K562 (cell line): ENCODE measurements around the gene POMP. TPM values are rescaled to one million over a fixed set of nuclear protein-coding genes. Genes with fewer than 3 reads are reported as not detected.

Experiments
- ATF7 ChIP-seq: fragments of 450-650 bp; IDR thresholded peaks from 2 replicates; pipeline ENCODE4 v1.7.1; 2014; ENCODE audit warnings: mild to moderate bottlenecking, moderate library complexity
- CC2D1A ChIP-seq: fragments of 450-650 bp; IDR thresholded peaks from 2 replicates; pipeline ENCODE4 v1.6.1; 2017; ENCODE audit warnings: mild to moderate bottlenecking
- HEY1 ChIP-seq: fragments of 250-450 bp; sonication (Bioruptor Pico); IDR thresholded peaks from 2 replicates; pipeline ENCODE4 v1.5.0; 2020; ENCODE audit warnings: mild to moderate bottlenecking, moderate library complexity, borderline replicate concordance
- MIER1 ChIP-seq: fragments of 450-650 bp; IDR thresholded peaks from 2 replicates; pipeline ENCODE4 v1.6.1; 2016; ENCODE audit warnings: antibody characterized with exemption, mild to moderate bottlenecking, low read depth
- NR1H2 ChIP-seq: sonication (generic); formaldehyde crosslinking; IDR thresholded peaks from 2 replicates; pipeline ENCODE4 v1.4.0; 2020; ENCODE audit warnings: mild to moderate bottlenecking, missing genetic modification reagents
- NR2F6 ChIP-seq: fragments of 450-650 bp; formaldehyde crosslinking; IDR thresholded peaks from 2 replicates; pipeline ENCODE4 v1.4.0; 2020; ENCODE audit warnings: mild to moderate bottlenecking
- POLR3A ChIP-seq: IDR thresholded peaks from 2 replicates; pipeline ENCODE4 v1.6.1; 2011; ENCODE audit warnings: borderline replicate concordance, mild to moderate bottlenecking, moderate library complexity; ENCODE audit not compliant: insufficient read length, insufficient read depth; ENCODE audit errors: extremely low read depth
- SIX5 ChIP-seq, 2 experiments: IDR thresholded peaks; 2 replicates each; pipeline ENCODE4 v1.6.1; 2011; ENCODE audit warnings: low read length in 2 of 2, borderline replicate concordance in 1 of 2, low read depth in 1 of 2, mild to moderate bottlenecking in 1 of 2, moderate library complexity in 1 of 2; ENCODE audit not compliant: insufficient read depth in 1 of 2
- SMAD2 ChIP-seq: fragments of 150-350 bp; IDR thresholded peaks from 2 replicates; pipeline ENCODE4 v1.6.1; 2014; ENCODE audit warnings: low read depth, mild to moderate bottlenecking, low read length
- SMARCB1 ChIP-seq: IDR thresholded peaks from 2 replicates; pipeline ENCODE4 v1.6.1; 2011; ENCODE audit warnings: improper control_type of control experiment, low read depth; ENCODE audit not compliant: insufficient read length
- ZBTB9 ChIP-seq: fragments of 450-650 bp; formaldehyde crosslinking; IDR thresholded peaks from 2 replicates; pipeline ENCODE4 v1.4.0; 2020; ENCODE audit warnings: mild to moderate bottlenecking, moderate library complexity
- ZNF764 ChIP-seq: fragments of 250-450 bp; sonication (Bioruptor Pico); IDR thresholded peaks from 2 replicates; pipeline ENCODE4 v1.4.0; 2020; ENCODE audit warnings: low read depth, mild to moderate bottlenecking, moderate library complexity
- polyA plus RNA-seq, 8 experiments: library from polyadenylated mRNA; depleted of rRNA in 4 of 8; stranded (reverse) in 5 of 8; unstranded in 3 of 8; fragments of >200 nt; fragmentation: Nextera tagmentation in 2 of 8; fragmentation: Illumina TruSeq in 1 of 8; extraction: Ambion mirVana in 2 of 8; extraction: Trizol in 1 of 8; gene quantifications; 2 replicates each; pipeline versions ENCODE4 v1.2.1 to v1.2.3, GENCODE V29; 2011 to 2014; ENCODE audit warnings: inconsistent platforms in 1 of 8, missing spikeins in 1 of 8
- total RNA-seq, 7 experiments: library from RNA; depleted of rRNA in 6 of 7; stranded (reverse); fragments of >200 nt in 6 of 7; fragmentation: Illumina TruSeq in 2 of 7; extraction: Trizol in 2 of 7; gene quantifications; 2 replicates each; pipeline versions ENCODE4 v1.2.1 to v1.2.3, GENCODE V29; 2011 to 2021; ENCODE audit warnings: low replicate concordance in 1 of 7
- TF ChIP-seq, protein P1 (sequence below), 2 experiments: fragments of 450-650 bp; IDR thresholded peaks; 2 replicates each; pipeline ENCODE4 v1.6.1; 2016; ENCODE audit warnings: mild to moderate bottlenecking in 2 of 2, borderline replicate concordance in 1 of 2, low read depth in 1 of 2, moderate library complexity in 1 of 2
- TF ChIP-seq, protein P2 (sequence below): IDR thresholded peaks from 3 replicates; pipeline ENCODE4 v1.6.1; 2011; ENCODE audit warnings: borderline replicate concordance, mild to moderate bottlenecking, moderate library complexity; ENCODE audit not compliant: insufficient read length; ENCODE audit errors: extremely low read depth

The POMP gene
- total and polyA plus RNA-seq, 9 of the 15 experiments (the other 6 are each of a cell fraction or from before 2014, with no cell fraction given), result 69.2 to 647 (median 118) TPM

DNA sequence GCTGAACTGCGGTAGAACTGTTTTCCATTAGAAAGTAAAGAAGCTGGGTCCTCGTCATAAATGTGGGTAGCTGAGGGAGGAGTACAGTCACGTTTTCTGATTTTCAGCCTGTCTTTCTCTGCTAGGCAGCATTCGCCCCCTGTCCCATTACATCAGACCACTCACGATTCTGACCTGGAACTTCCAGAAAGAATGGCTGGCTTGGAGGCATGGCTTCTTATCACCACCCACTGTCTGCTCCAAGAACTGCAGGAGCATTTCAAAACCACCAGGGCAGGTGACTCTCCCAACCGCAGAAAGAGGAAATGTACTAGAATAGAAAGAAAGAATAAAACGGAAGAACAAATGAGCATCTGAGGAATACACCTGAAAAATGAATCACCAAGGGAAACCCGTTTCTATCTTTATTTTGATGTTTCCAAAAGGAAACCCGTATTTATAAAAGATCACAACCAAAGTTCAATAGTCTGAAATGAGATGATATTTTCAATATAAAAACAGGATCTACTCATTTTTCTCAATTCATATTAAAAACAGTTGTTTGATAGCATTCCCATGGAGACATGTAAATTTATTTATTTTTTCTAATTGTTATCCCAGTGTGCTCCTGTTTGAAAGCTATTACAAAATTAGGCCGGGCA is 22.1 kb upstream of the POMP start (continued):
- TF ChIP-seq ZBTB9 (CRISPR knock-in tag) (no peak), NR1H2 (CRISPR knock-in tag) (no peak), NR2F6 (CRISPR knock-in tag) (no peak), SMAD2 (no peak), ATF7 (0 out of 2 replicates have a peak, but pooled peaks have one; percentile 38), SMARCB1 (no peak), ZNF764 (CRISPR knock-in tag) (no peak), POLR3A (no peak), HEY1 (CRISPR knock-in tag) (no peak), SIX5 (IDR thresholded peaks at IDR 0.05; ENCODE audit: borderline replicate concordance in 1 of 2, insufficient read depth in 1 of 2, low read depth in 1 of 2, low read length in 2 of 2) (no peak), MIER1 (no peak), CC2D1A (peak; percentile 57; the same call in 1 of the 2 replicates)
- TF ChIP-seq, protein P1, sequence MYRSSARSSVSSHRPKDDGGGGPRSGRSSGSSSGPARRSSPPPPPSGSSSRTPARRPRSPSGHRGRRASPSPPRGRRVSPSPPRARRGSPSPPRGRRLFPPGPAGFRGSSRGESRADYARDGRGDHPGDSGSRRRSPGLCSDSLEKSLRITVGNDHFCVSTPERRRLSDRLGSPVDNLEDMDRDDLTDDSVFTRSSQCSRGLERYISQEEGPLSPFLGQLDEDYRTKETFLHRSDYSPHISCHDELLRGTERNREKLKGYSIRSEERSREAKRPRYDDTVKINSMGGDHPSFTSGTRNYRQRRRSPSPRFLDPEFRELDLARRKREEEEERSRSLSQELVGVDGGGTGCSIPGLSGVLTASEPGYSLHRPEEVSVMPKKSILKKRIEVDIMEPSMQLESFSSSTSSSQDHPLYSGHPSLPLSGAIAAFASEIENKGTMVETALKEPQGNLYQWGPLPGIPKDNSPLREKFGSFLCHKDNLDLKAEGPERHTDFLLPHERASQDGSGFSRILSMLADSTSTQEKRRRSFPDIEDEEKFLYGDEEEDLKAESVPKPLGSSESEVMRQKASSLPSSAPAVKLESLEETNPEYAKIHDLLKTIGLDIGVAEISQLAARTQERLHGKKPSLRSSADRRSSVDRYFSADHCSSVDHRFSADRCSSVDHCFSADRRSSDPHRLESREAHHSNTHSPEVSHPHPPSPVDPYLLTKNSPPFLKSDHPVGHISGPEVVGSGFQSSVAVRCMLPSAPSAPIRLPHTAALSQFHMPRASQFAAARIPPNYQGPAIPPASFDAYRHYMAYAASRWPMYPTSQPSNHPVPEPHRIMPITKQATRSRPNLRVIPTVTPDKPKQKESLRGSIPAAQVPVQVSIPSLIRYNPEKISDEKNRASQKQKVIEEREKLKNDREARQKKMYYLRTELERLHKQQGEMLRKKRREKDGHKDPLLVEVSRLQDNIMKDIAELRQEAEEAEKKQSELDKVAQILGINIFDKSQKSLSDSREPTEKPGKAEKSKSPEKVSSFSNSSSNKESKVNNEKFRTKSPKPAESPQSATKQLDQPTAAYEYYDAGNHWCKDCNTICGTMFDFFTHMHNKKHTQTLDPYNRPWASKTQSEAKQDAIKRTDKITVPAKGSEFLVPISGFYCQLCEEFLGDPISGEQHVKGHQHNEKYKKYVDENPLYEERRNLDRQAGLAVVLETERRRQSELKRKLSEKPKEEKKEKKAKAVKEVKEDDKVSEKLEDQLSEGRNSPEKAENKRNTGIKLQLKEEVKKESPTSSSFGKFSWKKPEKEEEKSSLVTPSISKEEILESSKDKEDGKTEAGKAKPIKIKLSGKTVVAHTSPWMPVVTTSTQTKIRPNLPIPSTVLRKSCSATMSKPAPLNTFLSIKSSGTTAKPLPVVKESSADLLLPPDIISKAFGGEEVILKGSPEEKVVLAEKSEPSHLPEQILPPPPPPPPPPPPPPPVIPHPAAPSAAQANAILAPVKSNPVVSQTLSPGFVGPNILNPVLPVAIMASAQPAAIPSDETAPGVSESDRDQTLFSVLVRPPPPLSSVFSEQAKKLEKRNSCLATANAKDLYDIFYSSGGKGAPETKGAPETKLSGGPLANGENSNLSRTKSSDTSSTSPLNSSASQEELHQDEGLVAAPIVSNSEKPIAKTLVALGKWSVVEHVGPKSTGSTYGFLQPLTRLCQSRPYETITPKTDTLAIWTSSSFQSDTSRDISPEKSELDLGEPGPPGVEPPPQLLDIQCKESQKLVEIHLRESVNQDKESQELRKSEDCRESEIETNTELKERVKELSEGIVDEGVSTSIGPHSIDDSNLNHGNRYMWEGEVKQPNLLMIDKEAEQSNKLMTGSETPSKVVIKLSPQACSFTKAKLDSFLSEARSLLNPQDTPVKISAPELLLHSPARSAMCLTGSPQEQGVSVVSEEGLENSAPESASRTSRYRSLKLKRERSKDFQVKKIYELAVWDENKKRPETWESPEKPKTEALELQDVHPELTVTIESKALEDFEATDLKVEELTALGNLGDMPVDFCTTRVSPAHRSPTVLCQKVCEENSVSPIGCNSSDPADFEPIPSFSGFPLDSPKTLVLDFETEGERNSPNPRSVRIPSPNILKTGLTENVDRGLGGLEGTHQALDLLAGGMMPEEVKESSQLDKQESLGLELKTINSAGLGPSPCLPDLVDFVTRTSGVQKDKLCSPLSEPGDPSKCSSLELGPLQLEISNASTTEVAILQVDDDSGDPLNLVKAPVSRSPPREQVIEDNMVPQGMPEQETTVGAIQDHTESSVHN (IDR thresholded peaks at IDR 0.05; ENCODE audit: borderline replicate concordance in 1 of 2, low read depth in 1 of 2), result no peak
- TF ChIP-seq, protein P2, sequence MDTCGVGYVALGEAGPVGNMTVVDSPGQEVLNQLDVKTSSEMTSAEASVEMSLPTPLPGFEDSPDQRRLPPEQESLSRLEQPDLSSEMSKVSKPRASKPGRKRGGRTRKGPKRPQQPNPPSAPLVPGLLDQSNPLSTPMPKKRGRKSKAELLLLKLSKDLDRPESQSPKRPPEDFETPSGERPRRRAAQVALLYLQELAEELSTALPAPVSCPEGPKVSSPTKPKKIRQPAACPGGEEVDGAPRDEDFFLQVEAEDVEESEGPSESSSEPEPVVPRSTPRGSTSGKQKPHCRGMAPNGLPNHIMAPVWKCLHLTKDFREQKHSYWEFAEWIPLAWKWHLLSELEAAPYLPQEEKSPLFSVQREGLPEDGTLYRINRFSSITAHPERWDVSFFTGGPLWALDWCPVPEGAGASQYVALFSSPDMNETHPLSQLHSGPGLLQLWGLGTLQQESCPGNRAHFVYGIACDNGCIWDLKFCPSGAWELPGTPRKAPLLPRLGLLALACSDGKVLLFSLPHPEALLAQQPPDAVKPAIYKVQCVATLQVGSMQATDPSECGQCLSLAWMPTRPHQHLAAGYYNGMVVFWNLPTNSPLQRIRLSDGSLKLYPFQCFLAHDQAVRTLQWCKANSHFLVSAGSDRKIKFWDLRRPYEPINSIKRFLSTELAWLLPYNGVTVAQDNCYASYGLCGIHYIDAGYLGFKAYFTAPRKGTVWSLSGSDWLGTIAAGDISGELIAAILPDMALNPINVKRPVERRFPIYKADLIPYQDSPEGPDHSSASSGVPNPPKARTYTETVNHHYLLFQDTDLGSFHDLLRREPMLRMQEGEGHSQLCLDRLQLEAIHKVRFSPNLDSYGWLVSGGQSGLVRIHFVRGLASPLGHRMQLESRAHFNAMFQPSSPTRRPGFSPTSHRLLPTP, result no peak
